SKM-1 (cell line): ENCODE data around the gene C11orf24.

Source experiments
- DNase-seq: peaks from one replicate; lab custom pipeline; 2025; ENCODE audit not compliant: unreplicated experiment; lab: John Stamatoyannopoulos, UW

The C11orf24 gene

GRCh38 chr11:68271023-68271780, 571 bp downstream of the C11orf24 start:
- DNase-seq = no peak

GRCh38 chr11:68270196-68271022, 1.4 kb downstream of the C11orf24 start:
- no peak for DNase-seq

GRCh38 chr11:68269414-68270081, 2.2 kb downstream of the C11orf24 start:
- DNase-seq = no peak

GRCh38 chr11:68267881-68268240, 3.9 kb downstream of the C11orf24 start:
- no peak for DNase-seq

GRCh38 chr11:68266936-68267880, 4.6 kb downstream of the C11orf24 start:
- DNase-seq = no peak

- no peak for DNase-seq
Measured at GRCh38 chr11:68266121-68266891, 5.5 kb downstream of the C11orf24 start.

- no peak for DNase-seq
Measured at GRCh38 chr11:68264741-68265540, 6.8 kb downstream of the C11orf24 start.

- DNase-seq = no peak
Measured at GRCh38 chr11:68264244-68264643, 7.5 kb downstream of the C11orf24 start.

- DNase-seq = no peak
Measured at GRCh38 chr11:68263444-68264035, 8.2 kb downstream of the C11orf24 start.

GRCh38 chr11:68262544-68262827, 9.3 kb downstream of the C11orf24 start:
- DNase-seq = no peak

GRCh38 chr11:68261749-68262543, 9.8 kb downstream of the C11orf24 start:
- DNase-seq = no peak

- no peak for DNase-seq
Measured at GRCh38 chr11:68261006-68261405, 10.8 kb downstream of the C11orf24 start.

- no peak for DNase-seq
Measured at GRCh38 chr11:68260484-68260883, 11.3 kb downstream of the C11orf24 start.

GRCh38 chr11:68259122-68259959, 12.4 kb downstream of the C11orf24 start:
- no peak for DNase-seq

- DNase-seq = no peak
Measured at GRCh38 chr11:68258363-68258765, 13.4 kb downstream of the C11orf24 start.

- DNase-seq = peak; percentile 70
Measured at GRCh38 chr11:68257477-68258362, 14.1 kb downstream of the C11orf24 start.
